Breast epithelium (tissue), 4 donors: ENCODE measurements around the gene TMCO4. TPM values are rescaled to one million over a fixed set of nuclear protein-coding genes. Genes with fewer than 3 reads are reported as not detected.
"Not testable (repeated sequence)": the region's sequence is repeated elsewhere in the genome, so short reads cannot be mapped to it uniquely, and the experiment has no call there.

Experiments
- DNase-seq, 2 donors: peaks; one replicate each; pipeline ENCODE4 v3.0.0-alpha.2; 2019; ENCODE audit warnings: low spot score in 2 of 2
- H3K27ac ChIP-seq, 2 donors: fragments of 200-600 bp; sonication (generic) in 1 of 2; one replicate each; pipeline ENCODE4 v1.5.1; 2016 to 2019; ENCODE audit warnings: mild to moderate bottlenecking in 1 of 2
- H3K27me3 ChIP-seq, 2 donors: fragments of 200-600 bp; sonication (generic) in 1 of 2; one replicate each; pipeline versions ENCODE4 v1.5.1 to v1.6.0; 2017 to 2019; ENCODE audit warnings: control low read depth in 1 of 2, mild to moderate bottlenecking in 1 of 2
- H3K36me3 ChIP-seq: fragments of 200-600 bp; one replicate; pipeline ENCODE4 v1.5.1; 2019
- H3K4me1 ChIP-seq, 2 donors: fragments of 200-600 bp; sonication (generic); one replicate each; pipeline ENCODE4 v1.5.1; 2016 to 2019; ENCODE audit warnings: control low read depth in 1 of 2
- H3K4me3 ChIP-seq, 3 donors: fragments of 200-600 bp; sonication (generic); 1 replicate in 2 of 3; 2 replicates in 1 of 3; pipeline ENCODE4 v1.5.1; 2016 to 2019; ENCODE audit warnings: mild to moderate bottlenecking in 3 of 3, moderate library complexity in 2 of 3
- H3K9me3 ChIP-seq, 2 donors: fragments of 200-600 bp; sonication (generic) in 1 of 2; one replicate each; pipeline ENCODE4 v1.5.1; 2016 to 2019; ENCODE audit warnings: control low read depth in 1 of 2
- CTCF ChIP-seq, 3 donors: fragments of 450-650 bp; IDR thresholded peaks; one replicate each; pipeline ENCODE4 v1.5.1; 2016 to 2017; ENCODE audit warnings: antibody characterized with exemption in 3 of 3, mild to moderate bottlenecking in 3 of 3, moderate library complexity in 3 of 3
- POLR2A ChIP-seq: fragments of 450-650 bp; IDR thresholded peaks from one replicate; pipeline ENCODE4 v1.6.1; 2016; ENCODE audit warnings: antibody characterized with exemption, mild to moderate bottlenecking, moderate library complexity
- POLR2AphosphoS5 ChIP-seq, 3 donors: sonication (generic); formaldehyde crosslinking; IDR thresholded peaks; one replicate each; pipeline ENCODE4 v1.6.1; 2017; ENCODE audit warnings: antibody characterized with exemption in 3 of 3
- intact Hi-C: fragments of 100-400 bp; cut with DNase I; formaldehyde crosslinking; loops from one replicate; pipeline ENCODE4 v1.15.1; 2023; ENCODE audit warnings: low total_unique reads
- total RNA-seq, 3 donors: library from RNA; depleted of rRNA; stranded (reverse); fragments of >200 nt; gene quantifications; one replicate each; pipeline ENCODE4 v1.1.0, GENCODE V29; 2016

The TMCO4 gene
- total RNA-seq, 3 donors from 2014 or later: 26.7 to 44.2 (median 34.1) TPM

GRCh38 chr1:19817160-19817559 lies 17.4 kb upstream of the TMCO4 start:
- no peak overlapping the region for H3K27ac ChIP-seq
- no peaks in the 10 kb centered on the region for H3K36me3 ChIP-seq
- no peaks in the 10 kb centered on the region for H3K9me3 ChIP-seq
- TF ChIP-seq POLR2AphosphoS5 (IDR thresholded peaks at IDR 0.05) (no peak), POLR2A (no peak), CTCF (IDR thresholded peaks at IDR 0.05) (no peak)
- H3K27me3 ChIP-seq: no peaks in the 10 kb centered on the region
- DNase-seq: no peak
- H3K4me3 ChIP-seq: no peak overlapping the region
- intact Hi-C loops: no loop called here
- H3K4me1 ChIP-seq: peaks cover 0 to 7% of the 10 kb centered on the region in 2 donors

- H3K9me3 ChIP-seq, H3K4me3 ChIP-seq, intact Hi-C loops, H3K36me3 ChIP-seq, H3K27me3 ChIP-seq, H3K4me1 ChIP-seq, DNase-seq: not testable (repeated sequence)
- H3K27ac ChIP-seq: peak overlapping the region in 1 of 2 donors; percentile 72
These were observed 17.0 kb upstream of the TMCO4 start for GRCh38 chr1:19816737-19817086.

- no peak overlapping the region for H3K4me3 ChIP-seq
- TF ChIP-seq CTCF (IDR thresholded peaks at IDR 0.05): no peak
- no peak for TF ChIP-seq POLR2A
- no peak for TF ChIP-seq POLR2AphosphoS5 (IDR thresholded peaks at IDR 0.05)
- no peaks in the 10 kb centered on the region for H3K36me3 ChIP-seq
- H3K4me1 ChIP-seq: peaks cover 0 to 7% of the 10 kb centered on the region in 2 donors
- intact Hi-C loops: loop anchor here (2.0 kb wide), 1 partner anchor 47 kb away; no protein-coding TSS in a partner anchor
- no peaks in the 10 kb centered on the region for H3K27me3 ChIP-seq
- no peak for DNase-seq
- H3K9me3 ChIP-seq: no peaks in the 10 kb centered on the region
- H3K27ac ChIP-seq: peak overlapping the region; percentile 65 to 72
These were observed 16.4 kb upstream of the TMCO4 start for GRCh38 chr1:19815801-19816736.

- DNase-seq: peak in 1 of 2 donors; percentile 41
- Histone ChIP-seq H3K4me1 (peaks cover 0 to 7% of the 10 kb centered on the region in 2 donors), H3K4me3 (no peak within 1 kb of the TSS), H3K36me3 (no peaks in the 10 kb centered on the region), H3K27me3 (no peaks in the 10 kb centered on the region), H3K27ac (peak within 1 kb of the TSS; percentile 65 to 72), H3K9me3 (no peaks in the 10 kb centered on the region)
- intact Hi-C loops: loop anchor here (2.0 kb wide), 1 partner anchor 48 kb away; no protein-coding TSS in a partner anchor
- TF ChIP-seq POLR2AphosphoS5 (IDR thresholded peaks at IDR 0.05) (no peak), POLR2A (no peak), CTCF (IDR thresholded peaks at IDR 0.05) (no peak)
These were observed 15.2 kb upstream of the TMCO4 start, which contains the start of gene RNF186 for GRCh38 chr1:19814681-19815503. TSS of gene RNF186 (minus strand) at chr1:19815283. CDS start at chr1:19815101, 182 bp downstream.

- Histone ChIP-seq H3K36me3 (no peaks in the 10 kb centered on the region), H3K9me3 (no peaks in the 10 kb centered on the region), H3K27ac (no peak overlapping the region), H3K4me1 (peaks cover 0 to 7% of the 10 kb centered on the region in 2 donors), H3K27me3 (no peaks in the 10 kb centered on the region), H3K4me3 (no peak overlapping the region)
- intact Hi-C loops: loop anchor here (2.0 kb wide), 1 partner anchor 49 kb away; no protein-coding TSS in a partner anchor
- no peak for DNase-seq
- TF ChIP-seq POLR2A (no peak), POLR2AphosphoS5 (IDR thresholded peaks at IDR 0.05) (no peak), CTCF (IDR thresholded peaks at IDR 0.05) (no peak)
These were observed 14.5 kb upstream of the TMCO4 start for GRCh38 chr1:19814244-19814661.
